ENCODE data around the gene CACNA1S. TPM values are rescaled to one million over a fixed set of nuclear protein-coding genes. Genes with fewer than 3 reads are reported as not detected.

CACNA1S gene
- total RNA-seq, 6 experiments from 2014 or later, result not detected

- H3K27me3 Mint-ChIP-seq (ENCODE audit: insufficient read depth), result peaks cover 67% of the 10 kb centered on the region
- no peaks in the 10 kb centered on the region for H3K36me3 Mint-ChIP-seq (ENCODE audit: low read depth)
- no peak for DNase-seq
- H3K4me3 Mint-ChIP-seq, result no peak overlapping the region
- H3K9me3 Mint-ChIP-seq, result no peaks in the 10 kb centered on the region
- no peak for TF ChIP-seq CTCF (IDR thresholded peaks at IDR 0.05)
- no peak overlapping the region for H3K27ac Mint-ChIP-seq
- H3K4me1 Mint-ChIP-seq (ENCODE audit: low read depth), result no peaks in the 10 kb centered on the region
Observed at GRCh38 chr1:201051399-201051798, 60.8 kb downstream of the CACNA1S start.

GRCh38 chr1:201050515-201051277 is 61.5 kb downstream of the CACNA1S start:
- no peak for TF ChIP-seq CTCF (IDR thresholded peaks at IDR 0.05)
- H3K36me3 Mint-ChIP-seq (ENCODE audit: low read depth), result no peaks in the 10 kb centered on the region
- H3K27me3 Mint-ChIP-seq (ENCODE audit: insufficient read depth), result peaks cover 60% of the 10 kb centered on the region

GRCh38 chr1:201049248-201049831 is 62.9 kb downstream of the CACNA1S start:
- peaks cover 54% of the 10 kb centered on the region for H3K27me3 Mint-ChIP-seq (ENCODE audit: insufficient read depth)
- DNase-seq, result no peak
- no peak for TF ChIP-seq CTCF (IDR thresholded peaks at IDR 0.05)
- H3K27ac Mint-ChIP-seq, result no peak overlapping the region
- no peaks in the 10 kb centered on the region for H3K4me1 Mint-ChIP-seq (ENCODE audit: low read depth)
- H3K4me3 Mint-ChIP-seq, result no peak overlapping the region
- no peaks in the 10 kb centered on the region for H3K36me3 Mint-ChIP-seq (ENCODE audit: low read depth)
- no peaks in the 10 kb centered on the region for H3K9me3 Mint-ChIP-seq

More at GRCh38 chr1:201050515-201051277, 61.5 kb downstream of the CACNA1S start:
- peak; percentile 24 for DNase-seq
- H3K4me3 Mint-ChIP-seq, result no peak overlapping the region
- H3K27ac Mint-ChIP-seq, result no peak overlapping the region
- no peaks in the 10 kb centered on the region for H3K9me3 Mint-ChIP-seq
- H3K4me1 Mint-ChIP-seq (ENCODE audit: low read depth), result no peaks in the 10 kb centered on the region

- no peaks in the 10 kb centered on the region for H3K9me3 Mint-ChIP-seq
- H3K27me3 Mint-ChIP-seq (ENCODE audit: insufficient read depth), result peaks cover 48% of the 10 kb centered on the region
- no peak for DNase-seq
- no peak for TF ChIP-seq CTCF (IDR thresholded peaks at IDR 0.05)
- no peaks in the 10 kb centered on the region for H3K4me1 Mint-ChIP-seq (ENCODE audit: low read depth)
- no peak overlapping the region for H3K4me3 Mint-ChIP-seq
- H3K36me3 Mint-ChIP-seq (ENCODE audit: low read depth), result no peaks in the 10 kb centered on the region
- no peak overlapping the region for H3K27ac Mint-ChIP-seq
Observed at GRCh38 chr1:201048521-201048920, 63.7 kb downstream of the CACNA1S start.

- peaks cover 24% of the 10 kb centered on the region for H3K27me3 Mint-ChIP-seq (ENCODE audit: insufficient read depth)
Observed at GRCh38 chr1:201044119-201044518, 68.1 kb downstream of the CACNA1S start.

More at GRCh38 chr1:201044119-201044518, 68.1 kb downstream of the CACNA1S start:
- no peak for DNase-seq
- no peak overlapping the region for H3K4me3 Mint-ChIP-seq
- H3K27ac Mint-ChIP-seq, result no peak overlapping the region
- H3K36me3 Mint-ChIP-seq (ENCODE audit: low read depth), result no peaks in the 10 kb centered on the region
- no peak for TF ChIP-seq CTCF (IDR thresholded peaks at IDR 0.05)
- H3K4me1 Mint-ChIP-seq (ENCODE audit: low read depth), result no peaks in the 10 kb centered on the region; the same call in 1 of the 2 replicates
- H3K9me3 Mint-ChIP-seq, result no peaks in the 10 kb centered on the region
